NCI-H1105 treated with DMSO at 0.1 percent for 48 hours (cell line): ENCODE data around the gene CRYZL1.
"Not testable (repeated sequence)": the region's sequence is repeated elsewhere in the genome, so short reads cannot be mapped to it uniquely, and the experiment has no call there.

ENCODE experiments used
- DNase-seq: peaks from one replicate; lab custom pipeline; 2025; lab: John Stamatoyannopoulos, UW

Gene CRYZL1

GRCh38 chr21:33626151-33626550 is 15.4 kb downstream of the CRYZL1 start:
- not testable (repeated sequence) for DNase-seq

GRCh38 chr21:33622253-33622652 is 19.3 kb downstream of the CRYZL1 start:
- DNase-seq = no peak

GRCh38 chr21:33619726-33620125 is 21.8 kb downstream of the CRYZL1 start:
- DNase-seq = no peak

DNA sequence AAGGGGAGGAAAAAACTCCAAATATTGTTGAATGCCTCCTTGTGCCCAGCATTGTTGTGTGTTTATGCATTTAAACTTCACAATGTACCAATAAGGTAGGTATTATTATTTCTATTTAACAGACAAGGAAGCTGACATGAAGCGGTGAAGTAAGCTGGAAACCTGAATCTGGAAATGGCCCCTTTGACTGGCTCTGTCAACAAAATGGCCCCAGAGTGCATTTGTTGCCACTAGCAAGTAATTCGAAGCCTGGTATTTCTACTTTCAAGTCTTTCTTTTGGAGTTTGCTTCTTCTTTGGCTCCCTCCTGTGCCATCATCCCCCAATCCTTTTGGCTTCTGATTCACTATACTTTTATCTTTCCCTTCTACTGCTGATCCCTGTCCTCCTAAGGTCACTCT is 23.1 kb downstream of the CRYZL1 start:
- no peak for DNase-seq

DNA sequence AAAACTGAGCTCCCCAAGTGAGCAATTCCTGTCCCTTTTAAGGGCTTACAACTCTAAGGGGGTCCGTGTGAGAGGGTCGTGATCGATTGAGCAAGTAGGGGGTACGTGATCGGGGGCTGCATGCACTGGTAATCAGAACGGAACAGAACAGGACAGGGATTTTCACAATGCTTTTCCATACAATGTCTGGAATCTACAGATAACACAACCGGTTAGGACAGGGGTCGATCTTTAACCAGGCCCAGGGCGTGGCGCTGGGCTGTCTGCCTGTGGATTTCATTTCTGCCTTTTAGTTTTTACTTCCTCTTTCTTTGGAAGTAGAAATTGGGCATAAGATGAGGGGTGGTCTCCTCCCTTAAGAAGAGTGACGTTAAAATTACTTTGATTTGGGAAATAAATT is 24.0 kb downstream of the CRYZL1 start:
- DNase-seq = not testable (repeated sequence)

- DNase-seq = no peak
Measured at GRCh38 chr21:33611006-33611744, 30.4 kb downstream of the CRYZL1 start.

DNA sequence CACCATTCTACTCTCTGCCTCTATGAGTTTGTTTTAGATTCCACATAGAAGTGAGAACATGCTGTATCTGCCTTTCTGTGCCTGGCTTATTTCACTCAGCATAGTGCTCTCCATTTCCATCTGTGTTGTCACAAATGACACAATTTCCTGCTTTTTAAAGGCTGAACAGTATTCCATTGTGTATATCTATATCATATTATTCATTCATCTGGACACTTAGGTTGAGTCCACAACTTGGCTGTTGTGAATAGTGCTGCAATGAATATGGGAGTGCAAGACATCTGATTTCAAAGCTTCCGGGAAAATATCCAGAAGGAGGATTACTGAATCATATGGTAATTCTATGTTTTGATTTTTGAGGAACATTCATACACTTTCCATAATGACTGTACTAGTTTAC is 33.0 kb downstream of the CRYZL1 start:
- DNase-seq = no peak

- no peak for DNase-seq
Measured at GRCh38 chr21:33598051-33598450, 43.5 kb downstream of the CRYZL1 start.

- DNase-seq = peak; percentile 84
Measured at GRCh38 chr21:33588485-33589335, 52.8 kb downstream of the CRYZL1 start, which contains the start of gene DONSON. Gene DONSON, minus strand, starts transcription at chr21:33588684. Its CDS starts 43 bp downstream, at chr21:33588641.

GRCh38 chr21:33587792-33588484 is 53.6 kb downstream of the CRYZL1 start:
- DNase-seq = peak; percentile 41

GRCh38 chr21:33586927-33587326 is 54.6 kb downstream of the CRYZL1 start:
- DNase-seq = no peak

- no peak for DNase-seq
Measured at GRCh38 chr21:33584455-33584854, 57.1 kb downstream of the CRYZL1 start.

- no peak for DNase-seq
Measured at GRCh38 chr21:33578959-33579542, 62.5 kb downstream of the CRYZL1 start.

- no peak for DNase-seq
Measured at GRCh38 chr21:33578214-33578613, 63.3 kb downstream of the CRYZL1 start.

- not testable (repeated sequence) for DNase-seq
Measured at GRCh38 chr21:33576741-33577141, 64.8 kb downstream of the CRYZL1 start.

DNA sequence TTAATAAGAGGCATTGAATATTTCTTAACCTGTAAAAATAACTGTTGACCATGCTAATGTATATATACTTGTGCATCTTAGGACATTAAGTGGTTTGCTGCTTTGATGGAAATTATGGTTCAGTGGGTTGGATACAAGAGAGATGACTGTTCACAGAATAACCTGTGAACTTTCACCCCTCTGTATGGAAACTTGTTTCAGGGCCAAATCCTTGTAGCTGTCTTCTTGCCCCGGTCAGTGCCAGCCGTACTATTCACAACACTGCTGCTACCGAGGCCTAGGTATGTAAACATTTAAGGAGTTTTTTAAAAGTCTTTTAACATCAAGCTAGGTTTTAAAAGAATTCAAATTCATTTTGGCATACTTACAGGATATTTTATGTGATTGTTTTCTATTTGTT is 69.2 kb downstream of the CRYZL1 start:
- no peak for DNase-seq

DNA sequence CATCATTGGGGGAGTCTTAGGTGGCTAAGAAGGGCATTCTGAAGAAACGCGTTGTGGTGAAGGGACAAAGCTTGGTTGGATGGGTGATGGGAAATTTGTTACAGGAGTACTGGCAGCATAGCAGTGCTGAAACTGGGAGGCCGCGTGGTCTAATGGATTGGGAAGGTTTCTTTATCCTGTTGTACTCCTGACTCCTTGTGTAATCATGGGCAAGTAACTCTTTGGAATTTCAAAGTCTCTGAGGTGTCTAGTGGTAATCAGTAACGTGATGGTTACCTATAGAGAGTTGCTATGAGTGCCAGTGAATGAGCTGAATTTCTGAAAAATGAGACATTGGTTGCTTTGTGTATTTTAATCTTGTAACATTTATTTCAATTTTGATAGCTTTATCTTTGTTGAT is 71.5 kb downstream of the CRYZL1 start:
- DNase-seq = no peak

DNA sequence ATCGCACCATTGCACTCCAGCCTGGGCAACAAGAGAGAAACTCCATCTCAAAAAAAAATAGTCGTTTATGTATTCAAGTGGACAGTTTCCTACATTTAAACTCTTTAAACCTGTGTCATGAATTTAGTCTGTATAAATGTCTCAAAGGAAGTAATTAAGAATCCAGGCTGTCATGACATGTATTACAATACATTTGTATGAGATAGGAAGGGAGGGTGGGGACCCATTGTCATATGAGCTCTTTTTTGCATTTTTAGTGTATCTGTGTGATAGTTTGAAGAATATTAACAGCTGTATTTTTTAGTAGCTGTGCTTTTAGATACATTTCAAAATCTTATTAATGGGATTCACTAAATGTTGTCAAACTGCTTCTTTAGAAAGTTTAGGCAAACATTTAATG is 73.1 kb downstream of the CRYZL1 start:
- no peak for DNase-seq

DNA sequence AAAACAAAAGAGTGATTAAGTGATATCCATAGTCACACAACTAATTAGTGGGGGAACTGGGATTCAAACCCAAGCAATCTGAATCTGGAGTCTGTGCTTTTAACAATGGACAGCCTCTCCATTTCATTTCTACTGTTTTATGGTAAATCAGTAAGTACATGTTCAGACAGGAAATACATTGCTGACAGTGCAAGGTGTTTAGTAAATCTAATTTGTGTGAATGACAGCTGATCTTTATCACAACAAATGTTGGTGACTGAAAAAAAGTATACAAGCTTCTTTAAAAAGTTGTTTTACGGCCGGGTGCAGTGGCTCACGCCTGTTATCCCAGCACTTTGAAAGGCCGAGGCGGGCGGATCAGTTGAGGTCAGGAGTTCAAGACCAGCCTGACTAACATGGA is 73.6 kb downstream of the CRYZL1 start:
- DNase-seq = no peak

GRCh38 chr21:33566514-33566913 is 75.0 kb downstream of the CRYZL1 start:
- no peak for DNase-seq

DNA sequence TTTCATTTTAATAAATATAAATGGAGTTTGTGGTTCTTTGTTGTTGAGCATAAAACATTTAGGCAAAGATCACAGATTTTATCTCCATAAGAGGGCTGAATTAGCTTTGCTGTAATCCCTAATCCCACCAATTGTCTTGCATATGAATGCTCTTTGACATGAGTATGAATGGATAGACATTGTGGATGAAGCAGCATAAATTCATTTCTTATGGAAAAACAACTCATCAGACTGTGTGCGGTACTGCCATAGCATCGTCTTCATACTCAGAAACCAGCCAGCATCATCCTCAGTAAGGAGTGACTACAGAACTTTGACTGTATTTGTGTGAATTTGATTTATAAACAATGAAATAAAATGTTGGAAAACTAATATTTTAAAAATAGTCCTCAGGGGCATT is 79.2 kb downstream of the CRYZL1 start:
- DNase-seq = no peak

DNA sequence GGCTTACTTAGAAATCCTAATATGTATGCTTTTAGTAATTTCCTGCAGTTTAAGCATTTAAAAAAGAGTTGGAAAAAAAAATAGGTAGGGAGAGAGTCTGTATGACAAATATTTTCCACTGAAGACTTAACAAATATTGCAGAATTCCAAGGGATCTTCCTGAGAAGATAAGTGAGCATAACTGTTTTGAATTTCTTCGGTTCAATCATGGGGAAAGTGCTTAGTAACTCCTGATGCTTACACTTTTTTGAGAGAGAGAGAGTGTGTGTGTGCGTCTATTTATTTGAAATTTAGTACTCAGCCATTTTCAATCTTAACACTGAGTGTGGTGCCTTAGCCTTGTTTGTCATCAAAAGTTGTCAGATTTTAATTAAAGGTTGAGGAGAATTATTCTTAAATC is 80.2 kb downstream of the CRYZL1 start:
- no peak for DNase-seq
